Bone marrow (tissue), 2 donors: ENCODE results near the gene ANKRD66.
A peak's percentile ranks its signal among the peaks of the same experiment; 100 is the strongest.
"Not testable (repeated sequence)": the region's sequence is repeated elsewhere in the genome, so short reads cannot be mapped to it uniquely, and the experiment has no call there.

Source experiments
- DNase-seq, 2 donors: peaks; one replicate each; lab custom pipeline; 2025; lab: John Stamatoyannopoulos, UW

The ANKRD66 gene

DNA sequence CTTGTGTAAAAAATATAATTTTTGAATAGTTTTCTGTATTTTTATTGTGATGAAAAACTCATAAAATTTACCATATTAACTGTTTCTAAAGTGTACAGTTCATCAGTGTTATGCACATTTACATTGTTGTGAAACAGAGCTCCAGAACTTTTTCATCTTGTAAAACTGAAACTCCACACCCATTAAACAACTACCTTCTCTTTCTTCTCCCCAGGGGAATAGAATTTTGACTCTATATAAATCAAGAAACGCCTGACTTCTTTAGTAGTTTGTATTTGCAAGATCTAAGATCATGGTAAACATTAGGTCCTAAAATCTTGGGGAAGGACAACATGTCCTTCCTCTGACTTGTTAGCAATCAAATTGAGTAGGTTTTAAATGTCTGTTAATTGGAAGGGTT, 9.1 kb downstream of the ANKRD66 start:
- no peak for DNase-seq

DNA sequence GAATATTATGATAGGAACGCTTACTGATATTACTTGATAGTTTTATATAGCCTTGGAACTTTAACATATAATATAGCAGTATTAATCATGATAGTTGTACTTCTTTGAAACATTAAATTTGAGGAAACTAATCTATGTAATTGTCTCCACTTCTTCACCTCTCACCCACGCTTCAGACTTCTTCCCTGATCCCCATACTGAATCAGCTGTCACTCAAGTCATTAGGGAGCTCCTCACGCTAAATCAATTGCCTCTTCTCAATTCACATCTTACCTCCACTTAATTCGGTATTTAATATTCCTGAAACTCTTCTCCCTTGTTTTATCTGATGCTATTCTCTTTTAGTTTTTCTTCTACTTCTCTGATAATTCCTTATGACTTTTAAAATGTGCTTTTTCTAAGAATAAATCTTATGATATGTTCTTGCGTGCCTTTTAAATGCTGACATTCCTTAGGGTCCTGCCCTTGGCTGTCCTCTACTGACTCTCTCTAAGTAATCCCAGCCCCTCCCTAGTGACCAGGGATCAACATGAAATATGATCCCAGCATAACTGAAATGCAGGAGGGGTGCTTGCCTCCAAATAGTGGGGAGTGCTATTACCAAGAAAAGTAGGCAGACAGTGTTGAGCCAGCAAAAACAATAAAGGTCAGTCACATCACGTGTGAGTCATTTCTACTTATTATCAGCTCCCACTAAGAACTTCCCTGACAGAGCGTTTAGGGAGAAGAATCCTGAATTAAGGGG, 9.9 kb downstream of the ANKRD66 start:
- DNase-seq = no peak

DNA sequence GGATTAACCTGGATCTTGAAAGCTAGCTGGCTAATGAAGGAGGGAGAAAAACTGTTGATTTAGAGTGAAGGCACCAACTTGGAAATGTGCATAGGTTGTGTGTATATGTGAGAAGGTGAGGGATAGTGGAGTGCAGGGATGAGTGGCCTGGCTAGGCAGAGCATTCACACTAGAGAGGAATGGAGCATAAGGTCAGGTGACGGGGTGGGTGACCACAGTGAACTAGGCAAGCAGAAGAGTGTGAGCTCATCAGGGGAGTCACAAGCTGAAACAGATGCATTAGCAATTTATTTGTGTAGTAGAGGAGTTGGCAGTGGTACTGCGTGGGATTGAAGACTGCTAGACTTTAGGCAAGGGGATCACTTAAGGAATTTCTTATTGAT, 10.5 kb downstream of the ANKRD66 start:
- no peak for DNase-seq

DNA sequence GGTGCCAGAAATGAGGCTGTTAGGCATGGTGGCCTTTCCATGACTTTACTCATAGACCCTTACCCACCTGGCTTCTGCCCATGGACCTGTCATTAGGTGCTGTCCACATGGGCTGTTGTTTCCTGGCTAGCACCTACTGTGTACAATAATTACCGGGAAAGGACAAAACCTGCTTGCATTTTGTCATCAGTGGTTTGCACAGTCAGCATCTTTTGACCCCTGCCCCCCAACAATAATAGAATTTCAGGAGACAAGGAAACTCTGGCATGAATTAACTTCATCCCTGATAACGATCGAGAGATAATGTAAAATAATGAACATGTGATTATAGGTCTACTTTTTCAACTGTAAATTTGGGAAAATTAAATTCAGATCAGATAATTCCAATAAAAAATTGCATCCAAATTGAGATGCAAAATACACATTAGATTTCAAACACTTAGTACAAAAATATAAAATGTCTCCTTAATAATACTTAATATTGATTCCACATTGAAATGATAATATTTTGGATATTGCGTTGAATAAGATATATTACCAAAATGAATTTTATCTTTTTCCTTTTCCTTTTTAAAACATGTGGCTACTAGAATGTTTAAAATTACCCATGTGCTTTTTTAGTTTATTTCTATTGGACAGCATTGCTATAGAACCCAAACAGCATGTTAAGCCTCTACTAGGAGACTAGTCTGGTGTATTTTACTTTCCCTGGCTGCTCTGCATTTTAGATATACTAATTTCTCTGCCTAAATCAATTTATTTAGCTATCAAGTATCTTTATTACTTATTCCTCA, 12.4 kb downstream of the ANKRD66 start:
- DNase-seq = no peak

DNA sequence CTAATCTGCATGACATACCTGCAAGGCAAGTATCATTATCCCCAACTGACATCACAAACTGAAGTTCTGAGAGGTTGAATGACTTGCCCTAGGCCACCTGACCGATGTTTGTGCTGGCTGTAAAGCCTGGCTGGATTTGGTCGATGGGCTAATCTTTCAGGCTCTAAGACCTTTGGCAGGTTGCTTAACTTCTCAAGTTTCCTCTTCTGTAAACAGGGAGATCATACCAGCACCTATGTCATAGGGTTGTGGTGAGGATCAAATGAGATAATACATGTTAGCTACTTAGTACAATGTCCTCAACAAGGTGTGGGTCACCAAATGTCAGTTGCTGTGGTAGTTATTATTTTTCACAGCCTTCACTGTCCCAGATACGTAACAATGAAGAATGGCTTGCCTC, 14.2 kb downstream of the ANKRD66 start:
- no peak for DNase-seq

DNA sequence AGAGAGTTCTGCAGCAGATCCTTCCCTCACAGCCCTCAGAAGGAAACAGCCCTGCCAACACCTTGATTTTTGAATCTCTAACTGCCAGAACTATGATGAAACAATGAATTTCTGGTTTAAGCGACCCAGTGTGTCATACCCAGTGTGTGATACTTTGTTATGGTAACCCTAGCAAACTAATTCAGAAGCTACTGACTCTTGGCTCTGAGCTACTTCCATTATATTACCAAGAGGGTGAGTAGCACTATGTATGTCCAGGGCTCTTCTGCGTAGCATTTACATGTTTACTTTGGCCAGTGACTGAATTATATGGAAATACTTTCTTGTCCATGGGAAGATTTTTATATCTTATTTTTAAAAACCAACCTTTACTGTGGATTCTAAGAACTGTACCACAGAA, 16.7 kb downstream of the ANKRD66 start:
- no peak for DNase-seq

DNA sequence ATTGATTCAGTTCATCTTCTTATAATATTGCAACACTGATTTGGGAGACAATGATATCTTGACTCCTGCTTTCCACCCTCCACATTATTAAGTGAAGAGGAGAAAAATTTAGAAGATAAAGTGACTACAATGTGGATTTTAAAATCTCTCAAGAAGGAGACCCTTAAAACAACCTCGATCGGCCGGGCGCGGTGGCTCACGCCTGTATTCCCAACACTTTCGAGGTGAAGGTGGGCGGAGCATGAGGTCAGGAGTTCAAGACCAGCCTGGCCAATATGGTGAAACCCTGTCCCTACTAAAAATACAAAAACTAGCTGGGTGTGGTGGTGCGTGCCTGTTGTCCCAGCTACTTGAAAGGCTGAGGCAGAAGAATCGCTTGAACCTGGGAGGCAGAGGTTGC, 17.5 kb downstream of the ANKRD66 start:
- DNase-seq = not testable (repeated sequence)

DNA sequence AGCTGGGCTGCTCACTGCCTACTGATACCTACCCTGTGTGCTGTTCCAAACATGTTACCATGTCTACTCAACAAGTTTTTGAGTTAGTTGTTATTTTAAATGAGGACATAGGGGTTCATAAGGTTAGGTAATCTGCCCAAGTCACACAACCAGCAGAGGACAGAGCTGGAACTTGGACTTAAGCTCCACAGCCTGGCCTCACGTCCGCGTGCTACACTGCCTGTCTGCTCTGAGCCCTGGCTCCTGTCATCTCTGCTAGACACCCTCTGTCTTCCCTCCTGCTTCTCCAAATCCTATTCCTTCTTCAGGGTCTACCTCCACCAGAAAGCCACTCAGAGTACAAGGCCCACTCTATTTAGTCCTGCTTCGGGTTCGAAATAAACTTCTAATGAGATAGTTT, 18.2 kb downstream of the ANKRD66 start:
- DNase-seq = no peak

DNA sequence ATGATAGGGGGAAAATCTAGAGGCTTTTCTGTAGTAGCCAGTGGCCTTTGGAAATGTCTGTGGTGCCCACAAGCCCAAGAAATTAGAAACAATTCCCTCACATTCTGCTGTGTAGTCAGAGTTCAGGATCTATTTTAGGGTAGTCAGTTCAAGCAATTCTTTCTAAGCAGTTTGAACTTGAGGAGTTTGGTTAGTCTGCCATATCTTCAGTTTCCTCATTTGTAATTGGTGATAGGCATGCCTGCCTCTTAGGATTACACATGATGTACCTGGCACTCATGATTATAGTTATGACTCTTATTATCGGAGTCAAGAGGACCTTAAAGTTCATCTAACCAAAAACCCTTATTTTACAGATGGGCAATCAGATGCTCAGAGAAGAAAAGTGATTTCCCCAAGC, 25.3 kb downstream of the ANKRD66 start:
- DNase-seq = no peak

DNA sequence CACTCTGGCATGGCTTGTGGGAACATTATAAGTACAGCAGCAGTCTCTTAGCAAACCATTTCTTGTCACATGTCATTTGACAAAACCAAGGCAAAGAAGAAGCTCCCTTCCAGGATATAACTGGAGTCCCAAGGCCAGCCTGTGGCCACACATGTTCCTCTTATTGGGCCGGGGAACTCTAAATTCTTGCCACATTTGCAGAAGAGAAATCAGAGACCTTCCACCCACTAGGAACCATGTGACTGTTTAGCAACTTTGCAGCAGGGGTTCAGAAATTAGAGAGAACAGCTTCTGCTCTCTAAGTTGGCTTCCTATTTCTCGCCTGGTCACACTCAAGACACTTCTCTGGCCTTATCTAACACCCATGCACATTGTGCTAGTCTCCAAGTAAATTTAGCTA, 26.0 kb downstream of the ANKRD66 start:
- peak in 1 of 2 donors; percentile 44 for DNase-seq

DNA sequence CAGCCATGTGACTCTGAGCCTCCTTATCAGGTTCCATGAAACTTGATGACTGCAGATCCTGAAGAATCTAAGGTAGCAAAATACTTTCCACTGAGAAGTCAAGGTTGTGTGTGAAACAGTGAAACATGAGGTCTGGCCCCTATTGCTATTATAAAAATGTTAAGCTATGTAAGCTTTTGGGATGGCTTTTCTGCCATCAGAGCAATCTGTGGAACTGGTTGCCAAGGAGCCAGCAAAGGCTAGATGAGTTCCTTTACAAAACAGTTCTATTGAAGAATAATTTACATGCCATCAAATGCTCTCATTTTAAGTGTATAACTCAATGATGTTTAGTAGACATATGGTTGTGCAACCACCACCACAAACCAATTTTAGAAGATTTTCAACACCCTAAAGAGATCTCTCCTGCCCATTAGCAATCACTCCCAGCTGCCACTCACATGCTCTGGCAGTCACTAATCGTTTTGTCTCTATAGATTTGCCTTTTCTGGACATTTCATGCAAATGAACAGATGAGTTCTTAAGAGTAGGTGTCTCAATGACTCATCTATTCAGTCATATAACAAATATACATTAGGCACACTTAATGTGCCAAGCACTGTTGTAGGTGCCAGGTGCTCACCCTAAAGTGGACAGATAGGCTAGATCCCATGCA, 26.6 kb downstream of the ANKRD66 start:
- no peak for DNase-seq

DNA sequence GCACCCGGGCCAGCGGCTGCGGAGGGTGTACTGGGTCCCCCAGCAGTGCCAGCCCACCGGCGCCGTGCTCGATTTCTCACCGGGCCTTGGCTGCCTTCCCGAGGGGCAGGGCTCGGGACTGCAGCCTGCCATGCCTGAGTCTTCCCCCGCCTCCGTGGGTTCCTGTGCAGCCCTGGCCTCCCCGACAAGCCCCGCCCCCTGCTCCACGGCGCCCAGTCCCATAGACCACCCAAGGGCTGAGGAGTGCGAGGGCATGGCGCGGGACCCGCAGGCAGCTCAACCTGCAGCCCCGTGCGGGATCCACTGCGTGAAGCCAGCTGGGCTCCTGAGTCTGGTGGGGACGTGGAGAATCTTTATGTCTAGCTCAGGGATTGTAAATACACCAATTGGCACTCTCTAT, 28.0 kb downstream of the ANKRD66 start:
- DNase-seq = not testable (repeated sequence)

DNA sequence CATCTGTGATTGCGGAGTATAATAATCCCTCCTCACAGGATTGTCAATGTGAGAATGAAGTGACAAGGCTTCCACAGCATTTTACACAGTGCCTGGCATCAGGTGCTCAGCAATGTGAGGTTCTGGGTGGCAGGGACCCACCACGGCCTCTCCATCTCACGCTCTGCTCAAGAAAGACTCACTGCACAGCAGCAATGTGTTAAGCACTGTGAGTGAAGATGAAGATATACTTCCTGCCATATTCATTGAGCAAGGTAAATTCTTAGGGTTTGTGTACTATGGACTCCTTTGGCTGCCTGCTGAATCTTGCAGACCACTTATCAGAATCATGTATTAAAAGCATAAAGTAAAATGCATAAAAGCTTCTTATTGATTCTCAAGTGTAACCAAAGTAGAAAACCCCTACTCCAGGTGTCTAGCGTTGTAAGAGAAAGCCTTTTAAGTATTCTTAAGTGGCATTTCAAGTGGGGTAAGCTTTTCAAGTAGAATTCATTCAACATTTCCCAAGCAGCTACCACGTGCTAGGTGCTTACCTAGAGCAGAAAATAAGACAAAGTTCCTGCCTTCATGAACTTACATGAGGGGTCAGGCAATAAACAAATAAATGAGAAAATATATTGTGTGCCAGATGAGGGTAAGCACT, 29.5 kb downstream of the ANKRD66 start:
- DNase-seq = no peak

DNA sequence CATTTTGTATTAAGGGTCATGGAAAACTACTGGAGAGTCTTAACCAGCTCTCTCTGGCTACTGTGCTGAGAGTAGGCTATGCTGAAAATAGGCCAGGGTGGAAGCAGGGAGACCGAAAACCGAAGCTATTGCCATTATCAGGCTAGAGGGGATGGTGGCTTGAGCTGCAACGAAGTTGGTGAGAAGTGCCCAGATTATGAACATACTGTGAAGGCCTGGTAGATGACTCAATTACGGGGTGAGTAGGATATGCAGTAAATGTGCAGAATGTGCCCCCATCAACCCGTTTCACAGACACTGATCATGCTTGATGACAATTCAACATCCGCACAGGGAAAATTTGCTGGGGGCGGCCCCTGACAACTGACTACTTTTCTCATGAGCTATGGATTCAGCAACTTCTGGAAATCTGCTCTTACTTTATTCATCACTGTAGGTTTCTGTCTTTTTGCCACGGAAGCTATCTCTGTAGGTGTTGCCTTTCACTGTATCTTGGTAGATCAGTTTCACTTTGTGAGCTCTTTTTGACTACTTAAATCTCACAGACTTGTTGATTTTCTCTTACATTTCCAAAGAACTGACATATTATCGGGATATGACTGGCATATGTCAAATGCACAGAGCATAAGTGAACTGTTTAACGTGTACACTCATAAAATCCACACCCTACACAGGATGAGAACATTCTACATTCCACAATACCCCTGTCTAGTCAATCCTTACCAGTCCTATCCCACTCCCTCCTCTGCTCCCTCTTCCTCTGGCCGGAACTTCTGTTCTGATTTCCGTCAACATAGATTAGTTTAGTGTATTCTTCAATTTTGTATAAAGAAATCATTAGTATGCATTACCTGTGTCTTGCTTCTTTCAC, 31.0 kb downstream of the ANKRD66 start:
- DNase-seq = no peak

DNA sequence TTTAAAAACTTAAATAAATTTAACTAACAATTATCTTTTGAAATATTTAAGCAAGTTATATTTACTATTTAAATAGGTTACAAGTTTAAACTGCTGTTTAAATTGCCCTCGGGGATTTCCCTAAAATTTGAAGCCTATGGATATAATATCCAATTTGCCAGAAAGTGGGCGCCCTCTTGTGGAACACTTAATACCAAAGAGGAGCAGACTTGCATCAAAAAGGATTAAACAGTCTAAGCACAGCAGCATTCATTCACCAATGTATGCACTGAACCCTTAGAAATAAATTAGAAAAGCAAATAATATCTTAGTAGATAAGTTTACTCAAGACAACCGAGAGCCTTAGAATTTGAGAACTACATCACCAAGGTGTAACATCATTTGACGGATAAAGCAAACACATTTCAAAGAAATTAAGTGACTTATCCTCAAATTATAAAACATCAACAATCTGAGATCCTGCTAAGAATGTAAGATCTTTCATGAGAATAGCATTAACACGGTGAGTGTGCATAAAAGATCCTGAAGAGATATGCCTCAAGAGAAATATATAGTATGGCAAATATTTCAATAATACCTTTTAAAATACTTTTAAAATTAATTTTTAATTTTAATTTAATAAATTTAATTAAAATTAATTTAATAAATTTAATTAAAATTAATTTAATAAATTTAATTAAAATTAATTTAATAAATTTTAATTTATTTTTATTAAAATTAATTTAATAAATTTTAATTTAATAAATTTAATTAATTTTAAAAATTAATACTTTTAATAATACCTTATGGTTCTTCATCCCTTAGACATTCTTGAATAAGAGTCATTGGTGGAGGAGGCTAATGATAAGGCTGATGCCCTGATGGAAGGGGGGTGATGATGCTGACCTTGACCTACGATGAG, 35.0 kb downstream of the ANKRD66 start:
- DNase-seq = peak in 1 of 2 donors; percentile 15

DNA sequence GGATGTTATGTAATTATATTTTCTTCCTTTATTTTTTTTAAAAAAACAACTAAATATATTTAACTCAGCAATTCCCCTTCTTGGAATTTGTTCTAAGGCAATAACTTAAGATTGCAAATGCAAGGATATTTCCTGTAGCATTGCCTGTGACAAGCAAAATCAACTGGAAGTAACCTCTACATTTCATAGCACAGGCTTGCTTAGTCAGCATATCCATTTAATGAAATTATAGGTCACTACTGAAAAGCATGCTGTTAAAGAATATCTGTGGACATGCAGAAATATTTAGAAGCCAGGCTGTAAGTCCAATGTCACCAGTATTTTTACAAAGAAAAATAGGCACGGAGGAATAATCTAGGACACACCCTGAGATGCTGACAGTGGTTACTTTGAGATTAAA, 37.8 kb downstream of the ANKRD66 start:
- DNase-seq = no peak

DNA sequence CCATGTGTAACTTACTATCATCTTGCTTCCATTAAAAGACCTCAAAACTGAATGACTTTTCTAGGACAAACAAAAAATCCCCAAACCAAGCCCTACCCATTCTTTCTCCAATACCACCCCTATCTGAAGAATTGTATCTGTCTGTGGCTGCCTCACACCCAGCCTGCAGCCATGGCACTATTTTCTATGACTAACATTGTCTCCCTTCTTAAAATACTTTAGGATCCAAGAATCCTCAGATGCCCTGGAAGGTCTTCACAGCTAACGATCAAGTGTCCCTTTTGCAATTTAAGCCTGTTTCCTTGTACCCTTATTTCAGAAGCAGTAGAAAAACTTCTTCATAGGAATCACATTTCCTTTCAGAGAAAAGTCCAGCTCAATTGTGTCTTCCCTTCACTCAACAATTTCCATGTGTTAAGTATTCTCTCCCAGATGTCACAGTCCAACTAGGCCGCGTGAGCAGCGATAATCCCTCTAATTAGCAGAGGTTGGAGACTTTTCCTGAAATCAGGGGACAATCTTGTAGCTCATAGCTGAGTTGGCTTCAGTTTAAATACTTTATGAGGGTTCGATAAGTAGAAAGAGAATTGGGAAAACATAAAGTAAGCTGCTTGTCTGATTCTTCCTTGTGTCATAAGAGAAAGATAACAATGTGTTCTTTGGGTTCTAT, 41.3 kb downstream of the ANKRD66 start:
- DNase-seq = no peak

DNA sequence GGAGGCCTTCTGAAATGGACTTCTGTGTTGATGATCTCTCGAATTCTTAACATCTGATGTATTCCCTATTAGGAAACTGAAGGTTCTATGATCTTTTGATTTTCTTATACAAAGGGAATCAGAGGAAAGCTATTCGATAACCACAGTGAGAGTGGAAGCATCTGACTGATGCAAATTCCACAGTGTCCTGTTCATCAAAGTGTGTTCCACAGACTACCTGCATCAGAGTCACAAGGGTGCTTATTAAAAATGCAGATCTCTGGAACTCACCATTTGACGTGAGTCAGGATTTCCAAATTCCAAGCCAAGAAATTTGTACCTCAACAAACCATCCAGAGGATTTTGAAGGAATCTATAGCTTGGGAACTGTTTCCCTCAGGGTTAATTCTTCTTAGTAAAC, 42.1 kb downstream of the ANKRD66 start:
- no peak for DNase-seq

DNA sequence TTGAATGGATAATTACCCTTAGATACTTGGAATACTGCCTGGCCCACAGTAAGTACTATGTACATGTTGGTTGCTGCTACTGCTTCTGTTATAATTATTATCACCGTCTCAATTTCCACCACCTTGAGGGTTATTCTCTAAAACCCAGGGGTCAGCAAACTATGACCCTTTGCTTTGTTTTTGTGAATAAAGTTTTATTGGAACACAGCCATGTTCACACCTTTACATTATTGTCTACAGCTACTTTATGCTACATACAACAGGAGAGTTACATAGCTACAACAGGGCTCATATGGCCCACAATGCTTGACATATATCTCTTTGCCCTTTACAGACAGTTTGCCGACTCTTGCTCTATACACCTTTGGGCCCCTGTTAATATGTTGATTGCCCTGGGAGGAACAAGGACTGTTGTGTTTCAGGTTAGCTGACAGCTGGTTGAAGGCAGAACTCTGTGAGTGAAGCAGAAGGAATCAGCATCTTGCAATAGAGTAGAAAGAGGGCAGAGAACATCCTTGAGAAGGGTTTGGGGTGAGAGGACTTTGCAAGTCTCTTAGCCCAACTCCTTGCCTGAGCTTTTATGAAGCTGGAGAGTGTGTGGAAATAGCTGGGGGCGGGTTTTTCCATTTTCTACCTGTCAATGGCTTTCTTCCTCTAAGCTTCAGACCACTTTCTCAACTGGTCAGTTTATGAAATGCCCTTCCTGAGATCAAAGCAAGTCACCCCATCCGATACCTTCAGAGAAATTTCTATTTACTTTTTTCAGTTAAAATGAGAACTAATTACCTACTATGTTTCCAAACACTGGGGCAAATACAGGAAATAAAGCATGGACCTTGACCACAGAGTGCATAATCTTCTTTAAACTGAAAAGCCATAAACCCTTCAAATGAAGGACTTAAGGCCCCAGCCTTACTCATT, 43.0 kb downstream of the ANKRD66 start:
- DNase-seq = no peak
